Occipital lobe (tissue), 2 donors: ENCODE measurements around the gene TSHZ1. TPM values are rescaled to one million over a fixed set of nuclear protein-coding genes. Genes with fewer than 3 reads are reported as not detected.

Source experiments
- DNase-seq: peaks from one replicate; lab custom pipeline; 2025; lab: John Stamatoyannopoulos, UW
- total RNA-seq: library from RNA; depleted of rRNA; stranded (reverse); fragments of >200 nt; gene quantifications from one replicate; pipeline ENCODE4 v1.2.3, GENCODE V29; 2014

Gene TSHZ1
- total RNA-seq, 1 donor from 2014 or later, result 4.1 TPM

GRCh38 chr18:75208155-75208835 is 2.3 kb upstream of the TSHZ1 start:
- DNase-seq, result peak; percentile 60

GRCh38 chr18:75208836-75209128 is 1.8 kb upstream of the TSHZ1 start:
- DNase-seq, result no peak

GRCh38 chr18:75209129-75209950 is 1.3 kb upstream of the TSHZ1 start, which contains the start of gene PTGR3:
PTGR3 (minus strand) TSS chr18:75209139; CDS start chr18:75209058, 81 bp downstream.
- peak; percentile 79 for DNase-seq

GRCh38 chr18:75209951-75210258 is 692 bp upstream of the TSHZ1 start:
- no peak for DNase-seq

GRCh38 chr18:75211002-75211621 is 515 bp downstream of the TSHZ1 start:
- DNase-seq, result no peak

GRCh38 chr18:75211626-75211952 is 992 bp downstream of the TSHZ1 start:
- no peak for DNase-seq

GRCh38 chr18:75211953-75212750 is 1.6 kb downstream of the TSHZ1 start:
- DNase-seq, result no peak

GRCh38 chr18:75212751-75213090 is 2.1 kb downstream of the TSHZ1 start:
- DNase-seq, result no peak

- no peak for DNase-seq
These were observed 3.2 kb downstream of the TSHZ1 start for GRCh38 chr18:75213611-75214331.

GRCh38 chr18:75214332-75214690 is 3.7 kb downstream of the TSHZ1 start:
- no peak for DNase-seq

- DNase-seq, result no peak
These were observed 4.3 kb downstream of the TSHZ1 start for GRCh38 chr18:75214766-75215510.

- no peak for DNase-seq
These were observed 5.1 kb downstream of the TSHZ1 start for GRCh38 chr18:75215663-75216062.

GRCh38 chr18:75216212-75216910 is 5.8 kb downstream of the TSHZ1 start:
- no peak for DNase-seq

GRCh38 chr18:75216911-75217689 is 6.5 kb downstream of the TSHZ1 start:
- no peak for DNase-seq

GRCh38 chr18:75218065-75218923 is 7.7 kb downstream of the TSHZ1 start:
- DNase-seq, result no peak

GRCh38 chr18:75219745-75220375 is 9.3 kb downstream of the TSHZ1 start:
- no peak for DNase-seq

- no peak for DNase-seq
These were observed 10.2 kb downstream of the TSHZ1 start for GRCh38 chr18:75220551-75221355.
